CD14-positive monocyte (primary cell): ENCODE data around the gene GNL2. TPM values are rescaled to one million over a fixed set of nuclear protein-coding genes. Genes with fewer than 3 reads are reported as not detected.

Experiments used
- DNase-seq, 3 donors: peaks; one replicate each; pipeline ENCODE4 v3.0.0-alpha.2; 2011 to 2022
- H2AFZ ChIP-seq: 2 replicates; pipeline ENCODE4 v1.6.0; 2012; ENCODE audit warnings: mild to moderate bottlenecking, low read depth, low read length, inconsistent platforms; ENCODE audit not compliant: insufficient read depth, poor library complexity, severe bottlenecking
- H3K27ac ChIP-seq, 2 donors: 1 replicate in 1 of 2; 2 replicates in 1 of 2; pipeline ENCODE4 v1.5.1; 2012 to 2013; ENCODE audit warnings: low read length in 2 of 2, control low read depth in 1 of 2, inconsistent platforms in 1 of 2, low read depth in 1 of 2, mild to moderate bottlenecking in 1 of 2
- H3K27me3 ChIP-seq, 2 donors: one replicate each; pipeline versions ENCODE4 v1.6.0 to v1.6.1; 2011 to 2013; ENCODE audit warnings: low read length in 2 of 2; ENCODE audit not compliant: control insufficient read depth in 2 of 2, insufficient read depth in 2 of 2
- H3K36me3 ChIP-seq, 2 donors: replicated peaks in 1 of 2; 1 replicate in 1 of 2; 2 replicates in 1 of 2; pipeline versions ENCODE4 v1.5.1 to v1.6.1; 2012 to 2013; ENCODE audit warnings: low read length in 2 of 2, control low read depth in 1 of 2, inconsistent platforms in 1 of 2, mild to moderate bottlenecking in 1 of 2; ENCODE audit not compliant: insufficient read depth in 2 of 2, control insufficient read depth in 1 of 2
- H3K4me1 ChIP-seq, 2 donors: 1 replicate in 1 of 2; 2 replicates in 1 of 2; pipeline versions ENCODE4 v1.5.1 to v1.6.1; 2012 to 2013; ENCODE audit warnings: low read length in 2 of 2, control low read depth in 1 of 2, inconsistent platforms in 1 of 2, mild to moderate bottlenecking in 1 of 2, moderate library complexity in 1 of 2; ENCODE audit not compliant: insufficient read depth in 2 of 2, control insufficient read depth in 1 of 2
- H3K4me2 ChIP-seq: replicated peaks from 2 replicates; pipeline ENCODE3; 2012; ENCODE audit warnings: low read length, moderate library complexity, mild to moderate bottlenecking; ENCODE audit not compliant: poor library complexity, severe bottlenecking; ENCODE audit errors: extremely low read depth
- H3K4me3 ChIP-seq, 3 experiments: fragments of 200-600 bp in 1 of 3; sonication (generic) in 1 of 3; replicated peaks in 1 of 3; 1 replicate in 2 of 3; 2 replicates in 1 of 3; pipeline ENCODE4 v1.5.1; 2011 to 2013; ENCODE audit warnings: low read length in 3 of 3, mild to moderate bottlenecking in 3 of 3, control low read depth in 2 of 3, low read depth in 2 of 3, inconsistent platforms in 1 of 3, moderate library complexity in 1 of 3
- H3K79me2 ChIP-seq: 2 replicates; pipeline ENCODE4 v1.6.0; 2012; ENCODE audit warnings: mild to moderate bottlenecking, control low read depth, inconsistent platforms, low read length, moderate library complexity; ENCODE audit not compliant: insufficient read depth
- H3K9ac ChIP-seq: 2 replicates; pipeline ENCODE4 v1.6.0; 2017; ENCODE audit warnings: low read length, mild to moderate bottlenecking; ENCODE audit not compliant: insufficient read depth, poor library complexity, severe bottlenecking
- H3K9me3 ChIP-seq, 2 donors: replicated peaks in 1 of 2; 1 replicate in 1 of 2; 2 replicates in 1 of 2; pipeline versions ENCODE4 v1.5.1 to v1.6.1; 2012 to 2013; ENCODE audit warnings: low read length in 2 of 2, control low read depth in 1 of 2; ENCODE audit not compliant: control insufficient read depth in 1 of 2, insufficient read depth in 1 of 2
- H4K20me1 ChIP-seq: 2 replicates; pipeline ENCODE4 v1.6.0; 2012; ENCODE audit warnings: mild to moderate bottlenecking, low read length, control low read depth, moderate library complexity; ENCODE audit not compliant: insufficient read depth
- H3K27ac Mint-ChIP-seq, 7 donors: one replicate each; pipeline ENCODE4 v1.8.0; 2020; ENCODE audit warnings: mild to moderate bottlenecking in 7 of 7, mixed read lengths in 7 of 7, moderate library complexity in 6 of 7, inconsistent platforms in 2 of 7
- H3K27me3 Mint-ChIP-seq, 3 donors: one replicate each; pipeline ENCODE4 v1.8.0; 2021 to 2022; ENCODE audit warnings: low read depth in 3 of 3, mild to moderate bottlenecking in 3 of 3, mixed read lengths in 3 of 3, moderate library complexity in 3 of 3, inconsistent platforms in 1 of 3
- H3K36me3 Mint-ChIP-seq, 2 donors: one replicate each; pipeline ENCODE4 v1.8.0; 2020; ENCODE audit warnings: mixed read lengths in 2 of 2, inconsistent platforms in 1 of 2, mild to moderate bottlenecking in 1 of 2
- H3K4me1 Mint-ChIP-seq: one replicate; pipeline ENCODE4 v1.8.0; 2020; ENCODE audit warnings: mild to moderate bottlenecking, mixed read lengths
- H3K4me3 Mint-ChIP-seq, 2 donors: one replicate each; pipeline ENCODE4 v1.8.0; 2020; ENCODE audit warnings: mild to moderate bottlenecking in 2 of 2, mixed read lengths in 2 of 2, moderate library complexity in 1 of 2
- H3K9me3 Mint-ChIP-seq, 7 donors: one replicate each; pipeline ENCODE4 v1.8.0; 2020 to 2022; ENCODE audit warnings: mixed read lengths in 7 of 7, mild to moderate bottlenecking in 6 of 7, moderate library complexity in 6 of 7, inconsistent platforms in 2 of 7
- WGBS: methylation state at CpG from one replicate; pipeline ENCODE4 v1.1.5; 2013; ENCODE audit warnings: missing lambda C conversion rate; ENCODE audit not compliant: insufficient coverage; 5-methylcytosine and 5-hydroxymethylcytosine counted together
- intact Hi-C, 2 donors: fragments of 100-400 bp; cut with micrococcal nuclease; formaldehyde crosslinking; loops; one replicate each; pipeline versions ENCODE4 v1.15.0 to v1.15.1; 2023
- polyA plus RNA-seq, 3 donors: library from polyadenylated mRNA; depleted of rRNA in 1 of 3; unstranded in 2 of 3; stranded (reverse) in 1 of 3; fragments of 300-500 nt in 2 of 3; fragments of >200 nt in 1 of 3; fragmentation: Illumina TruSeq in 2 of 3; gene quantifications; 1 replicate in 2 of 3; 2 replicates in 1 of 3; pipeline ENCODE4 v1.2.3, GENCODE V29; 2012 to 2021
- TF ChIP-seq, protein P1 (sequence below): fragments of 200-600 bp; IDR thresholded peaks from one replicate; pipeline ENCODE4 v1.8.0; 2022; ENCODE audit warnings: antibody characterized with exemption, mild to moderate bottlenecking

Gene GNL2
- polyA plus RNA-seq, 3 donors: 22.2 to 37.2 (median 35.4) TPM

DNA sequence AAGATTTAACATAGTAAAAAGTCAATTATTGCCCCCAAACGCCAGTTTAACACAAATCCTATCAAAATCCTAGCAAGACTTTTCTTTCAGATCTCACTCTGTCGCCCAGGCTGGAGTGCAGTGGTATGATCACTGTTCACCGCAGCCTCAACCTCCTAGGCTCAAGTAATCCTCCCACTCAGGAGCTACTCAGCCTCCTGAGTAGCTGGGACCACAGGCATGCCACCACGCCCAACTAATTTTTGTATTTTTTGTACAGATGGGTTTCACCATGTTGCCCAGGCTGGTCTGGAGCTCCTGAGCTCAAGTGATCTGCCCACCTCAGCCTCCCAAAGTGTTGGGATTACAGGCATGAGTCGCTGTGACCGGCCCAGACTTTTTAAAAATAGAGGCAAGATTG is 46.4 kb downstream of the GNL2 start:
- Histone ChIP-seq H3K79me2 (peaks cover 44% of the 10 kb centered on the region), H3K9ac (no peak overlapping the region), H3K9me3 (no peaks in the 10 kb centered on the region), H3K27ac (no peak overlapping the region), H3K36me3 (peaks cover 50 to 81% of the 10 kb centered on the region in 2 donors), H3K4me3 (no peak overlapping the region), H3K4me2 (no peak overlapping the region), H3K4me1 (peaks cover 11 to 16% of the 10 kb centered on the region in 2 donors), H3K27me3 (no peaks in the 10 kb centered on the region), H4K20me1 (peaks cover 21% of the 10 kb centered on the region), H2AFZ (no peak overlapping the region)
- H3K27ac Mint-ChIP-seq: peak overlapping the region in 1 of 7 donors; percentile 8
- no peak overlapping the region for H3K4me3 Mint-ChIP-seq
- intact Hi-C loops: no loop called here
- no peaks in the 10 kb centered on the region for H3K27me3 Mint-ChIP-seq
- H3K9me3 Mint-ChIP-seq: peaks cover 0 to 7% (median 2%) of the 10 kb centered on the region in 7 donors
- peaks cover 61 to 76% of the 10 kb centered on the region in 2 donors for H3K36me3 Mint-ChIP-seq
- DNase-seq: no peak
- WGBS: 98% methylated on average over 4 of the region's 6 CpGs
- H3K4me1 Mint-ChIP-seq: peaks cover 14% of the 10 kb centered on the region
- TF ChIP-seq, protein P1, sequence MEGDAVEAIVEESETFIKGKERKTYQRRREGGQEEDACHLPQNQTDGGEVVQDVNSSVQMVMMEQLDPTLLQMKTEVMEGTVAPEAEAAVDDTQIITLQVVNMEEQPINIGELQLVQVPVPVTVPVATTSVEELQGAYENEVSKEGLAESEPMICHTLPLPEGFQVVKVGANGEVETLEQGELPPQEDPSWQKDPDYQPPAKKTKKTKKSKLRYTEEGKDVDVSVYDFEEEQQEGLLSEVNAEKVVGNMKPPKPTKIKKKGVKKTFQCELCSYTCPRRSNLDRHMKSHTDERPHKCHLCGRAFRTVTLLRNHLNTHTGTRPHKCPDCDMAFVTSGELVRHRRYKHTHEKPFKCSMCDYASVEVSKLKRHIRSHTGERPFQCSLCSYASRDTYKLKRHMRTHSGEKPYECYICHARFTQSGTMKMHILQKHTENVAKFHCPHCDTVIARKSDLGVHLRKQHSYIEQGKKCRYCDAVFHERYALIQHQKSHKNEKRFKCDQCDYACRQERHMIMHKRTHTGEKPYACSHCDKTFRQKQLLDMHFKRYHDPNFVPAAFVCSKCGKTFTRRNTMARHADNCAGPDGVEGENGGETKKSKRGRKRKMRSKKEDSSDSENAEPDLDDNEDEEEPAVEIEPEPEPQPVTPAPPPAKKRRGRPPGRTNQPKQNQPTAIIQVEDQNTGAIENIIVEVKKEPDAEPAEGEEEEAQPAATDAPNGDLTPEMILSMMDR: no peak

DNA sequence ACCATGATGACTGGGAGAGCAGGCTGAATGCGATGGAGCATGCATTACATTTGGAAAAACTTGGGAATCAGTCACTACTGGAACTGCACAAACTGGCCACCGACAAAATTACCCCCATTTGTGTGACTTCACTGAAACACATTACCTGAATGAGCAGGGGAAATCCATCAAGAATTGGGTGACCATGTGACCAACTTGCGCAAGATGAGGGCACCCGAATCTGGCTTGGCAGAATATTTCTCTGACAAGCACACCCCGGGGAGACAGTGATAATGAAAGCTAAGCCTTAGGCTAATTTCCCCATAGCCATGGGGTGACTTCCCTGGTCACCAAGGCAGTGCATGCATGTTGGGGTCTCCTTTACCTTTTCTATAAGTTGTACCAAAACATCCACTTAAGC is 50.7 kb downstream of the GNL2 start:
- DNase-seq: peak in 1 of 3 donors; percentile 28
- Histone ChIP-seq H3K4me1 (no peaks in the 10 kb centered on the region), H3K9ac (no peak overlapping the region), H3K27ac (no peak overlapping the region), H2AFZ (no peak overlapping the region), H3K4me2 (no peak overlapping the region), H3K9me3 (no peaks in the 10 kb centered on the region), H3K79me2 (peaks cover 10% of the 10 kb centered on the region), H4K20me1 (peaks cover 21% of the 10 kb centered on the region), H3K4me3 (no peak overlapping the region), H3K36me3 (peaks cover 70 to 96% of the 10 kb centered on the region in 2 donors), H3K27me3 (no peaks in the 10 kb centered on the region)
- 80% methylated on average over 4 of the region's 5 CpGs for WGBS
- Mint-ChIP-seq H3K36me3 (peaks cover 69 to 92% of the 10 kb centered on the region in 2 donors), H3K27ac (peak overlapping the region in 2 of 7 donors; percentile 6 to 32), H3K9me3 (peaks cover 0 to 7% (median 0%) of the 10 kb centered on the region in 7 donors), H3K4me1 (peaks cover 6% of the 10 kb centered on the region), H3K4me3 (no peak overlapping the region), H3K27me3 (no peaks in the 10 kb centered on the region)
- TF ChIP-seq, protein P1: no peak
- intact Hi-C loops: no loop called here
